ENCODE data around the gene OXCT2. TPM values are rescaled to one million over a fixed set of nuclear protein-coding genes. Genes with fewer than 3 reads are reported as not detected.

Gene OXCT2
- total and polyA plus RNA-seq, 2 of the 13 experiments (the other 11 are each of a cell fraction or from before 2014, with no cell fraction given), result 0.21 to 0.33 TPM

DNA sequence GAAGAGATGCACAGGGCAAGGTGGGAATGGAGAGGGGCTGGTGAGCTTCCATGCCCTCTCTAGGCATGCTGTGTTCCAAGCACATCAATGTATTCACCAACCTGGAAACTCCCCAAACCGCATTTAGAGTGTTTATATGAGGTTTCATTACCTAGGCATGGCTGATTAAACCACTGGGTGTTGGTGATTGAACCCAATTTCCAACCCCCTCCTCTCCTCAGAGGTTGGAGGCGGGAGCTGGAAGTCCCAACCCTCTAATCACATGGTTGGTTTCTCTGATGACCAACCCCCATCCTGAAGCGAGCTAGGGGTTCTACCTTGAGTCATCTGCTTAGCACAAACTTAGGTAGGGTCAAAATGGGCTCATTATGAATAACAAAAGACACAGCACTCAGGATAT, 35.4 kb downstream of the OXCT2 start:
- Histone ChIP-seq H3K27ac (ENCODE audit: extremely low read length, insufficient read depth, low read length) (no peak overlapping the region), H3K4me2 (ENCODE audit: low read depth, low read length) (no peak overlapping the region), H3K36me3 (replicated peaks in 1 of 2; ENCODE audit: control insufficient read depth in 1 of 2, insufficient read depth in 2 of 2, low read length in 2 of 2) (no peaks in the 10 kb centered on the region), H3K4me1 (ENCODE audit: insufficient read depth, low read length) (peaks cover 30% of the 10 kb centered on the region), H3K9ac (ENCODE audit: insufficient read depth, low read depth, low read length) (no peak overlapping the region), H3K79me2 (ENCODE audit: insufficient read depth, low read length) (no peaks in the 10 kb centered on the region), H4K20me1 (ENCODE audit: insufficient read depth, low read length) (no peaks in the 10 kb centered on the region), H3K9me3 (ENCODE audit: low read length) (no peaks in the 10 kb centered on the region), H2AFZ (ENCODE audit: low read length) (no peak overlapping the region), H3K4me3 (replicated peaks in 1 of 3; ENCODE audit: insufficient read depth in 1 of 3, low read depth in 2 of 3, low read length in 3 of 3) (no peak overlapping the region), H3K27me3 (ENCODE audit: control insufficient read depth in 1 of 2, insufficient read depth in 2 of 2, low read length in 2 of 2) (peaks cover 0 to 29% of the 10 kb centered on the region in 2 experiments; a peak in 2 of 5 replicates)
- in situ Hi-C loops (cut with HindIII; ENCODE audit: extremely low pct_ligation_motif_present, low pct_unique_long_range_greater_than_20kb) (no loop called here), intact Hi-C loops (cut with micrococcal nuclease; ENCODE audit: unreplicated experiment) (no loop called here)
- CTCF ChIA-PET (ENCODE audit: low intra/inter-chr PET ratio, low total read pairs), result no interaction called here
- WGBS (ENCODE audit: low lambda C conversion rate), result 6% methylated on average over 3 of the region's 3 CpGs
- POLR2A ChIA-PET, result no interaction called here
- no peak for DNase-seq (ENCODE audit: low spot score)
- TF ChIP-seq, protein P1, sequence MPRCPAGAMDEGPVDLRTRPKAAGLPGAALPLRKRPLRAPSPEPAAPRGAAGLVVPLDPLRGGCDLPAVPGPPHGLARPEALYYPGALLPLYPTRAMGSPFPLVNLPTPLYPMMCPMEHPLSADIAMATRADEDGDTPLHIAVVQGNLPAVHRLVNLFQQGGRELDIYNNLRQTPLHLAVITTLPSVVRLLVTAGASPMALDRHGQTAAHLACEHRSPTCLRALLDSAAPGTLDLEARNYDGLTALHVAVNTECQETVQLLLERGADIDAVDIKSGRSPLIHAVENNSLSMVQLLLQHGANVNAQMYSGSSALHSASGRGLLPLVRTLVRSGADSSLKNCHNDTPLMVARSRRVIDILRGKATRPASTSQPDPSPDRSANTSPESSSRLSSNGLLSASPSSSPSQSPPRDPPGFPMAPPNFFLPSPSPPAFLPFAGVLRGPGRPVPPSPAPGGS (CRISPR knock-in tag; IDR thresholded peaks at IDR 0.05), result no peak
- no peak for TF ChIP-seq ZNF746 (CRISPR knock-in tag; IDR thresholded peaks at IDR 0.05)
- no peak for TF ChIP-seq POLR2A (IDR thresholded peaks at IDR 0.05; ENCODE audit: insufficient read depth in 1 of 2, low read depth in 2 of 2, low read length in 2 of 2)
- no peak for TF ChIP-seq MED1 (CRISPR knock-in tag; IDR thresholded peaks at IDR 0.05)
- no TSS peak for BruUV-seq (replicated peaks)
- no peak for ATAC-seq
- FAIRE-seq, result no peak

DNA sequence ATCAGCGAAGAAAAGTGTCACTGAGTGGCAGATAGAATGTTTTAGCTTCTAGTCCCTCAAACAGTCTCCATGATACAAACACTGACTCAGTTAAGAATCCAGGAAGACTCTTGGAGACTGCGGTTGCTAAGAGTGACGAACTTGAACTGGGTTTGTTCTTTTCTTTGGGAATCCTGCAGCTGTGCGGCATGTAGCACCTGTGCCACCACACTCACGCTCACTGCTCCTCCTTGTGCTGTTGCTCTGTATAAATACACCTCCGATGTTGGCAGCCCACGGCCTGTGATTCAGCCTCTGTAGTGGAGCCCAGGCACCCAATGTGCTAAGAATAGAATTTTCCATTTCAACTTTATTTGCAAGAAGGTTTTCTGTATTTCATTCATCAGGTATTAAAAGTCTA, 38.0 kb downstream of the OXCT2 start:
- H3K27ac ChIP-seq (ENCODE audit: extremely low read length, insufficient read depth, low read length), result no peak overlapping the region
- POLR2A ChIA-PET, result no interaction called here
- in situ Hi-C loops (cut with HindIII; ENCODE audit: extremely low pct_ligation_motif_present, low pct_unique_long_range_greater_than_20kb), result no loop called here
- TF ChIP-seq, protein P2, sequence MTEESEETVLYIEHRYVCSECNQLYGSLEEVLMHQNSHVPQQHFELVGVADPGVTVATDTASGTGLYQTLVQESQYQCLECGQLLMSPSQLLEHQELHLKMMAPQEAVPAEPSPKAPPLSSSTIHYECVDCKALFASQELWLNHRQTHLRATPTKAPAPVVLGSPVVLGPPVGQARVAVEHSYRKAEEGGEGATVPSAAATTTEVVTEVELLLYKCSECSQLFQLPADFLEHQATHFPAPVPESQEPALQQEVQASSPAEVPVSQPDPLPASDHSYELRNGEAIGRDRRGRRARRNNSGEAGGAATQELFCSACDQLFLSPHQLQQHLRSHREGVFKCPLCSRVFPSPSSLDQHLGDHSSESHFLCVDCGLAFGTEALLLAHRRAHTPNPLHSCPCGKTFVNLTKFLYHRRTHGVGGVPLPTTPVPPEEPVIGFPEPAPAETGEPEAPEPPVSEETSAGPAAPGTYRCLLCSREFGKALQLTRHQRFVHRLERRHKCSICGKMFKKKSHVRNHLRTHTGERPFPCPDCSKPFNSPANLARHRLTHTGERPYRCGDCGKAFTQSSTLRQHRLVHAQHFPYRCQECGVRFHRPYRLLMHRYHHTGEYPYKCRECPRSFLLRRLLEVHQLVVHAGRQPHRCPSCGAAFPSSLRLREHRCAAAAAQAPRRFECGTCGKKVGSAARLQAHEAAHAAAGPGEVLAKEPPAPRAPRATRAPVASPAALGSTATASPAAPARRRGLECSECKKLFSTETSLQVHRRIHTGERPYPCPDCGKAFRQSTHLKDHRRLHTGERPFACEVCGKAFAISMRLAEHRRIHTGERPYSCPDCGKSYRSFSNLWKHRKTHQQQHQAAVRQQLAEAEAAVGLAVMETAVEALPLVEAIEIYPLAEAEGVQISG (CRISPR knock-in tag; IDR thresholded peaks at IDR 0.05), result no peak
- TF ChIP-seq, protein P3, sequence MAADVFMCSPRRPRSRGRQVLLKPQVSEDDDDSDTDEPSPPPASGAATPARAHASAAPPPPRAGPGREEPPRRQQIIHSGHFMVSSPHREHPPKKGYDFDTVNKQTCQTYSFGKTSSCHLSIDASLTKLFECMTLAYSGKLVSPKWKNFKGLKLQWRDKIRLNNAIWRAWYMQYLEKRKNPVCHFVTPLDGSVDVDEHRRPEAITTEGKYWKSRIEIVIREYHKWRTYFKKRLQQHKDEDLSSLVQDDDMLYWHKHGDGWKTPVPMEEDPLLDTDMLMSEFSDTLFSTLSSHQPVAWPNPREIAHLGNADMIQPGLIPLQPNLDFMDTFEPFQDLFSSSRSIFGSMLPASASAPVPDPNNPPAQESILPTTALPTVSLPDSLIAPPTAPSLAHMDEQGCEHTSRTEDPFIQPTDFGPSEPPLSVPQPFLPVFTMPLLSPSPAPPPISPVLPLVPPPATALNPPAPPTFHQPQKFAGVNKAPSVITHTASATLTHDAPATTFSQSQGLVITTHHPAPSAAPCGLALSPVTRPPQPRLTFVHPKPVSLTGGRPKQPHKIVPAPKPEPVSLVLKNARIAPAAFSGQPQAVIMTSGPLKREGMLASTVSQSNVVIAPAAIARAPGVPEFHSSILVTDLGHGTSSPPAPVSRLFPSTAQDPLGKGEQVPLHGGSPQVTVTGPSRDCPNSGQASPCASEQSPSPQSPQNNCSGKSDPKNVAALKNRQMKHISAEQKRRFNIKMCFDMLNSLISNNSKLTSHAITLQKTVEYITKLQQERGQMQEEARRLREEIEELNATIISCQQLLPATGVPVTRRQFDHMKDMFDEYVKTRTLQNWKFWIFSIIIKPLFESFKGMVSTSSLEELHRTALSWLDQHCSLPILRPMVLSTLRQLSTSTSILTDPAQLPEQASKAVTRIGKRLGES (CRISPR knock-in tag; IDR thresholded peaks at IDR 0.05; ENCODE audit: borderline replicate concordance), result no peak
- TF ChIP-seq ZNF367 (CRISPR knock-in tag; IDR thresholded peaks at IDR 0.05; ENCODE audit: borderline replicate concordance) (no peak), ZFP82 (CRISPR knock-in tag; IDR thresholded peaks at IDR 0.05; ENCODE audit: borderline replicate concordance) (no peak), IKZF1 (IDR thresholded peaks at IDR 0.05) (no peak), SYNCRIP (IDR thresholded peaks at IDR 0.05; ENCODE audit: insufficient read depth, low read depth, low read length) (no peak), RORA (CRISPR knock-in tag; IDR thresholded peaks at IDR 0.05) (no peak), PAWR (CRISPR knock-in tag; IDR thresholded peaks at IDR 0.05; ENCODE audit: borderline replicate concordance) (no peak)

More for the DNA sequence above, 38.0 kb downstream of the OXCT2 start:
- no TSS peak for BruUV-seq (replicated peaks)
- Histone ChIP-seq H3K9me3 (ENCODE audit: low read length) (no peaks in the 10 kb centered on the region), H3K4me3 (replicated peaks in 1 of 3; ENCODE audit: insufficient read depth in 1 of 3, low read depth in 2 of 3, low read length in 3 of 3) (no peak overlapping the region), H3K36me3 (replicated peaks in 1 of 2; ENCODE audit: control insufficient read depth in 1 of 2, insufficient read depth in 2 of 2, low read length in 2 of 2) (no peaks in the 10 kb centered on the region), H3K4me2 (ENCODE audit: low read depth, low read length) (no peak overlapping the region), H2AFZ (ENCODE audit: low read length) (no peak overlapping the region), H3K4me1 (ENCODE audit: insufficient read depth, low read length) (peaks cover 13% of the 10 kb centered on the region), H4K20me1 (ENCODE audit: insufficient read depth, low read length) (no peaks in the 10 kb centered on the region), H3K27me3 (ENCODE audit: control insufficient read depth in 1 of 2, insufficient read depth in 2 of 2, low read length in 2 of 2) (peaks cover 0 to 38% of the 10 kb centered on the region in 2 experiments; a peak in 2 of 5 replicates), H3K9ac (ENCODE audit: insufficient read depth, low read depth, low read length) (no peak overlapping the region), H3K79me2 (ENCODE audit: insufficient read depth, low read length) (no peaks in the 10 kb centered on the region)
- FAIRE-seq (no peak), DNase-seq (ENCODE audit: low spot score) (no peak), ATAC-seq (no peak)
- 26% methylated on average over 6 of the region's 7 CpGs for WGBS (ENCODE audit: low lambda C conversion rate)
- intact Hi-C loops (cut with micrococcal nuclease; ENCODE audit: unreplicated experiment), result no loop called here
- CTCF ChIA-PET (ENCODE audit: low intra/inter-chr PET ratio, low total read pairs), result no interaction called here
